HG03066 (cell line): ENCODE data around the gene ABI1.

Experiments
- ATAC-seq: cut with Tn5 transposase; IDR thresholded peaks from one replicate; pipeline ENCODE4 v1.9.1; 2021; ENCODE audit warnings: low read depth; ENCODE audit not compliant: unreplicated experiment

The ABI1 gene

GRCh38 chr10:26857553-26857952 lies 3.2 kb downstream of the ABI1 start:
- peak; percentile 1 for ATAC-seq

GRCh38 chr10:26855186-26855585 lies 5.6 kb downstream of the ABI1 start:
- ATAC-seq: no peak

DNA sequence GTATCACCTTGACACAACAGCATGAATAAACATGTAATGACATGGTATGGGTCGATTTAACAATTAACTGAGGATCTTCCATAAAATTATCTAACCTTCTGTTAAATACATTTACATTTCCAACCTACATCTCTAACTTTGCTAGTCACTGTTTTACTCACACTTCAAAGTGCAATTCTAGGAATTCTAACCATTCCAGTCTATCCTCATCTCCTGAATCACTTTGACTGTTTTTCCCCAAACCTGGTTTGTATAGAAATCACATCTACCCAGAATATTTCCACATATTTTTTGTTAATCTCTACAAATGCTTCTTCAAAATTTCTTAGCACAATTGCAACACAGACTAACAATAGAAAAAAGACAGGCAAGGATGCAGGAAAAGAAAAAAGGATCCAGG lies 6.2 kb downstream of the ABI1 start:
- ATAC-seq: no peak

GRCh38 chr10:26844396-26844975 lies 16.3 kb downstream of the ABI1 start:
- ATAC-seq: no peak

DNA sequence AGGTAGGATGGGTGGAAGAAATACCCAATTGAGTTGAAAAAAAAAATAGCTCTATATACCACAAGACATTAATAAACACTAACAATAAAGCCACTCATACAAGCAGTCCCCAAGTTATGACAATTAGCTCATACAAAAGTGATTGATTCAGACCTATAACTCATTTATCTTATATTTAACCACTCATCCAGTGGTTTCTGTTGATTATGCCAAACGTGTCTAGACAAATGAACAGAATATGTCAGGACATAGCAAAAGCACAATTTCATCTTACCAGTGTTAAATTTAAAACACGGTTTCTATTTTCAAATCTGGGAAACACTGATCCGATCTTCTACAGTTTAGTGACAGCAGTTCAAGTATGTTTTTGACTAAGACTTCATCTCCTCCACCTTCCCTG lies 17.0 kb downstream of the ABI1 start:
- ATAC-seq: no peak

DNA sequence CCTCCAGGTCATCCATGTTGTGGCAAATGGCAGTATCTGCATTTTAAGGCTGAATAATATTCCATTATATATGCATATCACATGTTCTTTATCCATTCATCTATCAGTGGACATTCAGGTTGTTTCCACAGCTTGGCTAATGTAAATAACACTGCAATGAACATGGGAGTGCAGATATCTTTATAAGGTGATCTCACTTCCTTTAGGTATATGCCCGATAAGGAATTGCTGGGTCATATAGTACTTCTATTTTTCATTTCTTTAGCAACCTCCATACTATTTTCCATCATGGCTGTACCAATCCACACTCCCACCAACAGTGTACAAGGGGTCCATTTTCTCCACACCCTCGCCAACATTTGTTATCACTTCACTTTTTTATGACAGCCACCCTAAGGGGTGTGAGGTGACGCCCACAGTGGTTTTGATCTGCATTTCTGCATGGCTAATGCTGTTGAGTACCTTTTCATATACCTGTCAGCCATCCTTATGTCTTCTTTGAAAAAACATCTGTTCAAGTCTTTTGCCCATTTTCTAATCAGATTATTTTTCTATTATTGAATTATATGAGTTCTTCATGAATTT lies 18.9 kb downstream of the ABI1 start:
- ATAC-seq: no peak

GRCh38 chr10:26840938-26841732 lies 19.6 kb downstream of the ABI1 start:
- ATAC-seq: no peak

DNA sequence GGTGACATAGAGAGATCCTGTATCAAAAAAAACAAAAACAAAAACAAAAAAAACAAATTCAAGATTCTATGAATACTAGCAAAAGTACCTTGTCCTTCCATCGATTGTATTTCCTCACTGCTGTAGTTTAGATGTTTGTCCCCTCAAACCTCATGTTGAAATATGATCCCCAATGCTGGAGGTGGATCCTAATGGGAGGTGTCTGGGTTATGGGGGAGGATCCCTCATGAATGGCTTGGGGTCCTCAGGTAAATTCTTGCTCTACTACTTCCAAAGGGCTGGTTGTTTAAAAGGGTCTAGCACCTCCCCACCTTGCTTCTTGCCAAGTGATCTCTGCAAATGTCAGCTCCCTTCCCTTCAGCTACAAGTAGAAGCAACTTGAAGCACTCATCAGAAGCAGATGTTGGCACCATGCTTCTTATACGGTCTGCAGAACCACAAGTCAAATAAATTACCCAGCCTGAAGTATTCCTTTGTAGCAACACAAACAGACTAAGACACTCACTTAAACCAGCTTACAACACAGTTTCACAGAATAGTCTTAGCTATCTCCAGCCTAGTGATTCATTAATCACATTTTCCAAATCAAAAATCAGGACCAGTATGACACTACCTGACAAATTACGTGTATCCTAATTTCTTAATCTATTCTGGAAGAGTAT lies 20.7 kb downstream of the ABI1 start:
- no peak for ATAC-seq

- no peak for ATAC-seq
Measured at GRCh38 chr10:26837139-26837538, 23.6 kb downstream of the ABI1 start.

DNA sequence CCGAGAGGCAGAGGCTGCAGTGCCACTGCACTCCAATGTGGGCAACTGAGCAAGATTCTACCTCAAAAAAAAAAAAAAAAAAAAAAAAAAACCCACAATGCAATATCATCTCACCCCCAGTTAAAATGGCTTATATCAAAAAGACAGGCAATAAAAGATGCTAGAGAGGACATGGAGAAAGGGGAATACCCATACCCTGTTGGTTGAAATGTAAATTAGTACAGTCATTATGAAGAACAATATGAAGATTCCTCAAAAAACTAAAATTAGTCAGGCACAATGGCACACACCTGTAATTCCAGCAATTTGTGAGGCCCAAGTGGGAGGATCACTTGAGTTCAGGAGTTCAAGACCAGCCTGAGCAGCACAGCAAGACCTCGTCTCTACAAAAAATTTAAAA lies 25.7 kb downstream of the ABI1 start:
- no peak for ATAC-seq

GRCh38 chr10:26832960-26833359 lies 27.8 kb downstream of the ABI1 start:
- no peak for ATAC-seq

DNA sequence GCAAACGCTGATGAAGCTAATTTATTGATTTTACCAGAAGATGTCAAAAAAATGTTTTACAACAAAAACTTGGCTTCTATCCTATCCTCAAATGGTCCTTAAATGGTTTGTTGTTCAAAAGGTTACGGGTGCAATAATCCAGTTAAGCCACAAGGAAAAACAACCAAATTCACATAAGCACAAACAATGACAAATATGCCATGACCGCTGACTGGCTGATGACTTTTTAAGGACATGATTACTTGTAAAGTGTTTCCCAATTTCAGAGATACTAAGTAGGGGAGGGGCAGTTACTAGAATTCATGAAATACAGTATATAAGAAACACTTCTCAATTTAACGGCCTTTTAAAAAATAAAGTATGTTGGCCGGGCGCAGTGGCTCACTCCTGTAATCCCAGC lies 28.8 kb downstream of the ABI1 start:
- no peak for ATAC-seq

- no peak for ATAC-seq
Measured at GRCh38 chr10:26829810-26830515, 30.8 kb downstream of the ABI1 start.

DNA sequence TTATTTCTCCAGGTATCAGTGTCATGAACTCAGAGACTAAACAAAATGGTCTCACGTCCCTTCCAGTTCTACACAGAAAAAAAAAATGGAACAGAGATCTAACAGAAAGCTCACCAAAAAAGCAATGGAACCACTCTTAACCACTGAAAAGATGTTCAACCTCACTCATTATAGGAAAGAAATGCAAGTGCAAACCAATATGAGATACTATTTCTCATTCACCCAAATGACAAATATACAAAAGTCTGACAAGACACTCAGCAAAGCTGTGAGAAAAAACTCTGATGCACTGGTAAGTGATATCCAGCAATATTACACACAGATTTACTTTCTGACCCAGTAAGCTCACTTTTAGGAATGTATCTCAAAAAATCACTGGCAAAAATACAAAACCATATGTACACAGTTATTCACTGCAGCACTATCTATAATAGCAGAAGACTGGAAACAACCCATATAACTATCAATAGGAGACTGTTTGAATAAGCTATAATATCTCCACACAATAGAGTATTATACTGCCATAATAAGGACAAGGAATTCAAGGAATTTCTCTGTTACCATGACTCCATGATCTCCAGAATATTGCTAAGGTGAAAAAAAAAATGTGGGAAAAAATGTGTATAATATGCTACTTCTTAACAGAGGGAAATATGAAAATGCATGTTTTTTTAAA lies 36.6 kb downstream of the ABI1 start:
- ATAC-seq: no peak

- no peak for ATAC-seq
Measured at GRCh38 chr10:26821699-26822570, 38.8 kb downstream of the ABI1 start.

GRCh38 chr10:26815500-26815899 lies 45.3 kb downstream of the ABI1 start:
- ATAC-seq: no peak

- no peak for ATAC-seq
Measured at GRCh38 chr10:26810435-26811026, 50.2 kb downstream of the ABI1 start.

DNA sequence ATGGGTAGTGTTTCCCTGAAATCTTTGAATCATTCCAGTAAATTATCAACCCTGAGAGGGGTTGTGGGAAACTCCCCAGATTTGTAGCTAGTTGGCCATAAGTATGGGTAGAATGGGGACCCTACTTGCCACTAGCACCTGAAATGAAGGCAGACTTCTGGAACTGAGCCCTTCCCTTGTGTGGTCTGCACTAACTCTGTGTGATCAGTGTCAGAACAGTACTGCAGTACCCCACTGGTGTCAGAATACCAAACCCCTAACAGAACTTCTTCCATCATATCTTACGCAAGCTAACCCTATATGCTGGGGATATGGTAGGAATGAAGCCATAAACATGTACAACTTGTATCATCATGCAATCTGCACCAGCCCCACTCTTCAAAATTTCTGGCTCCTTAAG lies 50.8 kb downstream of the ABI1 start:
- no peak for ATAC-seq

DNA sequence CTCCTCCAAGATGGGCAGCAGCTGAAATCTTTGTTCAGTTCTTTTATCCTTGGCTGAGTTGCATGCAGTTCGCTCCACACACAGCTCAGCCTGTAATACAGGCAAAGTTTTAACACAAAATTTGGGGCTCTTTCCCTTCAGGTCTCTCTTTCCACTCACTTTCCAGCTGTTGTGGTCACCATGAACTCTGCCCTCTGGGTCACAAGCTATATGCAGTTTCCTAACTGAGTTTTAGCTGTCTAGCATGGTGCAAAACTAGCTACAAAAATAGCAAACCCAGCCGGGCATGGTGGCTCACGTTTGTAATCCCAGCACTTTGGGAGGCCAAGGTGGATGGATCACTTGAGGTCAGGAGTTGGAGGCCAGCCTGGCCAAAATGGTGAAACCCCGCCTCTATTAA lies 53.2 kb downstream of the ABI1 start:
- no peak for ATAC-seq
